ENCODE data around the gene COX7A1.

Gene COX7A1

DNA sequence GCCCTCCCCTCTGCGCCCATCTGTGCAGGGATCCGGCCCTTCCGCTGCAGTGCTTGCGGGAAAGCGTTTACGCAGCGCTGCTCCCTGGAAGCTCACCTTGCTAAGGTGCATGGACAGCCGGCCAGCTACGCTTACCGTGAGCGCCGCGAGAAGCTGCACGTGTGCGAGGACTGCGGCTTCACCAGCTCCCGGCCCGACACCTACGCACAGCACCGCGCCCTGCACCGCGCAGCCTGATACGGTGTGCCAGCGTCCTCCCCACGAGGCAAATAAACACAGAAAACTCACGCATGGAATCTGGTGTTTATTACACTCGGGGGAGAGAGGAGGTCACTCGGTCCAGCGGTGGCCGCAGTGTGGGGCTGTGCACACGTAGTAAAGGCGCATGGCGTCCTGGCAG lies 38.8 kb downstream of the COX7A1 start:
- H3K27me3 ChIP-seq (ENCODE audit: low read depth, low read length), result no peaks in the 10 kb centered on the region
- H3K4me3 ChIP-seq (ENCODE audit: low read length), result peak overlapping the region; percentile 88
- H3K9me3 ChIP-seq (ENCODE audit: insufficient read depth, low read length), result no peaks in the 10 kb centered on the region
- 0 out of 2 replicates have a peak, but pooled peaks cover 3% of the 10 kb centered on the region for H4K20me1 ChIP-seq (ENCODE audit: insufficient read depth, low read length)
- no peak overlapping the region for H2AFZ ChIP-seq (ENCODE audit: low read depth, low read length)
- H3K27ac ChIP-seq (ENCODE audit: low read length), result no peak overlapping the region
- TF ChIP-seq, protein P1, sequence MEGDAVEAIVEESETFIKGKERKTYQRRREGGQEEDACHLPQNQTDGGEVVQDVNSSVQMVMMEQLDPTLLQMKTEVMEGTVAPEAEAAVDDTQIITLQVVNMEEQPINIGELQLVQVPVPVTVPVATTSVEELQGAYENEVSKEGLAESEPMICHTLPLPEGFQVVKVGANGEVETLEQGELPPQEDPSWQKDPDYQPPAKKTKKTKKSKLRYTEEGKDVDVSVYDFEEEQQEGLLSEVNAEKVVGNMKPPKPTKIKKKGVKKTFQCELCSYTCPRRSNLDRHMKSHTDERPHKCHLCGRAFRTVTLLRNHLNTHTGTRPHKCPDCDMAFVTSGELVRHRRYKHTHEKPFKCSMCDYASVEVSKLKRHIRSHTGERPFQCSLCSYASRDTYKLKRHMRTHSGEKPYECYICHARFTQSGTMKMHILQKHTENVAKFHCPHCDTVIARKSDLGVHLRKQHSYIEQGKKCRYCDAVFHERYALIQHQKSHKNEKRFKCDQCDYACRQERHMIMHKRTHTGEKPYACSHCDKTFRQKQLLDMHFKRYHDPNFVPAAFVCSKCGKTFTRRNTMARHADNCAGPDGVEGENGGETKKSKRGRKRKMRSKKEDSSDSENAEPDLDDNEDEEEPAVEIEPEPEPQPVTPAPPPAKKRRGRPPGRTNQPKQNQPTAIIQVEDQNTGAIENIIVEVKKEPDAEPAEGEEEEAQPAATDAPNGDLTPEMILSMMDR (IDR thresholded peaks at IDR 0.05; ENCODE audit: low read depth, low read length), result no peak
- TF ChIP-seq EZH2phosphoT487 (IDR thresholded peaks at IDR 0.05; ENCODE audit: low read depth), result no peak
- H3K79me2 ChIP-seq (ENCODE audit: low read length), result peaks cover 26% of the 10 kb centered on the region
- peaks cover 27% of the 10 kb centered on the region for H3K36me3 ChIP-seq (replicated peaks; ENCODE audit: low read depth, low read length)
- peak overlapping the region; percentile 94; the same call in 1 of the 2 replicates for H3K9ac ChIP-seq (ENCODE audit: low read length)
- H3K4me1 ChIP-seq (ENCODE audit: low read length), result peaks cover 19% of the 10 kb centered on the region
- H3K4me2 ChIP-seq (ENCODE audit: low read length), result peak overlapping the region; percentile 74

DNA sequence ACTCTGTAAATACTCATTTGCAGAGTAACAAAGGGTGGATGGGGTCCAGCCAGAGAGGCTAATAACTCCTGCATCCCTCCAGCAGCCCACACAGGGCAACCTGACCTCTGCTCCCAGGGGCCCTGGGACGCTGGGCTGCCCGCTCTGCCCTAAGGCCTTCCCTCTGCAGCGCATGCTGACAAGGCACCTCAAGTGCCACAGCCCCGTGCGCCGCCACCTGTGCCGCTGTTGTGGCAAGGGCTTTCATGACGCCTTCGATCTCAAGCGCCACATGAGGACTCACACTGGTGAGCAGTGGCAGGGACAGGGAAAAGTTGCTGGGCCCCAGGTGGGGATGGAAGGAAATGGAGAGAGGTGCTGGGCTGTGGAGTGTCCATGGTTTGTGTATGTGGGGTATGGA lies 39.6 kb downstream of the COX7A1 start:
- H3K4me2 ChIP-seq (ENCODE audit: low read length), result no peak overlapping the region
- H3K79me2 ChIP-seq (ENCODE audit: low read length), result peaks cover 26% of the 10 kb centered on the region
- no peak for TF ChIP-seq EZH2phosphoT487 (IDR thresholded peaks at IDR 0.05; ENCODE audit: low read depth)
- TF ChIP-seq, protein P1 (IDR thresholded peaks at IDR 0.05; ENCODE audit: low read depth, low read length), result no peak
- peaks cover 32% of the 10 kb centered on the region for H3K36me3 ChIP-seq (replicated peaks; ENCODE audit: low read depth, low read length)
- H3K4me3 ChIP-seq (ENCODE audit: low read length), result no peak overlapping the region
- no peaks in the 10 kb centered on the region for H3K9me3 ChIP-seq (ENCODE audit: insufficient read depth, low read length)
- no peak overlapping the region for H2AFZ ChIP-seq (ENCODE audit: low read depth, low read length)
- no peak overlapping the region for H3K27ac ChIP-seq (ENCODE audit: low read length)
- H3K9ac ChIP-seq (ENCODE audit: low read length), result no peak overlapping the region
- H4K20me1 ChIP-seq (ENCODE audit: insufficient read depth, low read length), result 0 out of 2 replicates have a peak, but pooled peaks cover 3% of the 10 kb centered on the region
- H3K4me1 ChIP-seq (ENCODE audit: low read length), result peaks cover 15% of the 10 kb centered on the region
- H3K27me3 ChIP-seq (ENCODE audit: low read depth, low read length), result no peaks in the 10 kb centered on the region

GRCh38 chr19:36111200-36111539 lies 41.1 kb downstream of the COX7A1 start:
- H3K36me3 ChIP-seq (replicated peaks; ENCODE audit: low read depth, low read length), result peaks cover 41% of the 10 kb centered on the region
- H3K4me1 ChIP-seq (ENCODE audit: low read length), result peaks cover 14% of the 10 kb centered on the region
- no peaks in the 10 kb centered on the region for H3K9me3 ChIP-seq (ENCODE audit: insufficient read depth, low read length)
- H4K20me1 ChIP-seq (ENCODE audit: insufficient read depth, low read length), result 0 out of 2 replicates have a peak, but pooled peaks cover 1% of the 10 kb centered on the region
- H3K27me3 ChIP-seq (ENCODE audit: low read depth, low read length), result no peaks in the 10 kb centered on the region
- no peak overlapping the region for H3K4me3 ChIP-seq (ENCODE audit: low read length)
- peaks cover 24% of the 10 kb centered on the region for H3K79me2 ChIP-seq (ENCODE audit: low read length)
- H2AFZ ChIP-seq (ENCODE audit: low read depth, low read length), result no peak overlapping the region
- no peak overlapping the region for H3K27ac ChIP-seq (ENCODE audit: low read length)
- TF ChIP-seq, protein P1 (IDR thresholded peaks at IDR 0.05; ENCODE audit: low read depth, low read length), result no peak
- TF ChIP-seq EZH2phosphoT487 (IDR thresholded peaks at IDR 0.05; ENCODE audit: low read depth), result no peak
- H3K4me2 ChIP-seq (ENCODE audit: low read length), result no peak overlapping the region
- no peak overlapping the region for H3K9ac ChIP-seq (ENCODE audit: low read length)

DNA sequence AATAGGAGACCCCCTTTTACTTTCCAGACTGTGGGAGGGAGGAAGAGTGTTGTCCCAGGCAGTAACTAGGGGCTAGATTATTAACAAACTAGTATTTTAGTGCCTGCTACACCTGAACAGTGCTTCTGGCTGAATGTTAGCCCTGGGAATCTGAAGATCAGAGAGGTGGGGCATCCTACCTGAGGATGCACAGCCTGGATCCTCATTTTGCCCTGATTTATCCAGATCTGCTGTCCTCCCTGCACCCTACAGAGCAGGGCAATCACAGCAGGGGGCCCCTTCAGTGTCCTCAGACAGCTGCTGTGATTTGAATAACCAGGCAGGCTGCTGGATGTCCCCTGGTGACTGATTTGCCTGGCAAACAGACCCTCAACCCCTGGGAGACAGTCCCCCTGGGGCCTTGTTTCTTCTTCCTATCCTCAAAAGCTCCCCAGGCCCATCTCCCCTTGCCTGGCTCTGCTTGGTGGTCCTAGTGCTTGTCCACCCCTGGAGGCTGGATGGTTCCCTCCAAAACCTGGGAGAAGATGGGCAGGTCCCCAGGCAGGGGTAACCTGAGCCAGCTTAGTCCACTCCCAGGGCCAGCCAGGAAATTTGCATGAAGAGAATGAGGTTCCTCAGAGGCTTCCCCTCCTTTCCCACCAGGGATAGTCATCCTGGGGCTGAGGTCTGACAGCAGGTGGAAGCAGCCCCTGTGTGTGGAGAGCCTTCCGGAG lies 41.6 kb downstream of the COX7A1 start, which contains the start of gene OVOL3:
OVOL3 (plus strand) TSS at position 657 of the 713 bp plus-strand sequence. CDS start 60 bp downstream, outside the sequence.
- no peaks in the 10 kb centered on the region for H4K20me1 ChIP-seq (ENCODE audit: insufficient read depth, low read length)

More for the DNA sequence above, 41.6 kb downstream of the COX7A1 start, which contains the start of gene OVOL3:
- H3K27ac ChIP-seq (ENCODE audit: low read length), result no peak within 1 kb of the TSS
- H3K79me2 ChIP-seq (ENCODE audit: low read length), result peaks cover 21% of the 10 kb centered on the region
- no peaks in the 10 kb centered on the region for H3K9me3 ChIP-seq (ENCODE audit: insufficient read depth, low read length)
- no peak for TF ChIP-seq EZH2phosphoT487 (IDR thresholded peaks at IDR 0.05; ENCODE audit: low read depth)
- TF ChIP-seq, protein P1 (IDR thresholded peaks at IDR 0.05; ENCODE audit: low read depth, low read length), result no peak
- H3K36me3 ChIP-seq (replicated peaks; ENCODE audit: low read depth, low read length), result peaks cover 44% of the 10 kb centered on the region
- no peak within 1 kb of the TSS for H3K4me2 ChIP-seq (ENCODE audit: low read length)
- H3K4me1 ChIP-seq (ENCODE audit: low read length), result peaks cover 11% of the 10 kb centered on the region
- H3K4me3 ChIP-seq (ENCODE audit: low read length), result no peak within 1 kb of the TSS
- no peak within 1 kb of the TSS for H3K9ac ChIP-seq (ENCODE audit: low read length)
- no peaks in the 10 kb centered on the region for H3K27me3 ChIP-seq (ENCODE audit: low read depth, low read length)
- H2AFZ ChIP-seq (ENCODE audit: low read depth, low read length), result no peak within 1 kb of the TSS

Data from OCI-LY3 (cell line).